ENCODE measurements around the gene MAD1L1.

DNA sequence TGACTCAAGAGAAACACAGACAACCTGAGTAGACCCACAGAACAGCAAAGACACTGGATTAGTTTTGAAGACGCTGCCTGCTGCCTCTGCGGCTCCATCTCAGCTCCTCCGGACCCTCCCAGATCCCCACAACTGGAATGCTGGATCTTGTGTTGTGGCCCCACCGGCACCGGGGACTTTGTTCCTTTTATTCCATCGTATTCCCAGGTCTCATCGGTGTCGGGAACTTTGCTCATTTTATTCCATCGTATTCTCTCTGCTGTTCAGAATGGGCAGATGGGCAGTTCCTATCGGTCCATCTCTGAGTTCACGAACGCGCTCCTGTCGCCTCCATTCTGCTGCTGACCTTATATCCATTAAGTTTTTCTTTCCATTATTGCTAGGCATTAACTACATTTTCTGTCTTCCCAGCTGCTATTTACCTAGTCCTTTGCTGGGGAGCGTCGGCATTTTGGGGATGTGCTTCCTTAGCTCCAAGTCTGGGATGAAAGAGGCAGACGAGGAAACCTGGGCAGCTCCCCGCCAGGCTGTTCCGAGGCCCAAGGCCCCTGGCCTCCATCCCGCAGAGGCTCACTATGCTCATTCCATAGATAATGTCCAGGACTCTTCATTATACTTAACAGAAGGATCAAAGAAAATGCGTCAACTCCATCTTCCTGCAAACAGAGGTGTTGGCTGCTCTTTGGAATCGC lies 192.4 kb downstream of the MAD1L1 start:
- TF ChIP-seq ZNF670 (tag by site-specific recombination; IDR thresholded peaks at IDR 0.05; ENCODE audit: low read depth), result no peak
- TF ChIP-seq, protein P1, sequence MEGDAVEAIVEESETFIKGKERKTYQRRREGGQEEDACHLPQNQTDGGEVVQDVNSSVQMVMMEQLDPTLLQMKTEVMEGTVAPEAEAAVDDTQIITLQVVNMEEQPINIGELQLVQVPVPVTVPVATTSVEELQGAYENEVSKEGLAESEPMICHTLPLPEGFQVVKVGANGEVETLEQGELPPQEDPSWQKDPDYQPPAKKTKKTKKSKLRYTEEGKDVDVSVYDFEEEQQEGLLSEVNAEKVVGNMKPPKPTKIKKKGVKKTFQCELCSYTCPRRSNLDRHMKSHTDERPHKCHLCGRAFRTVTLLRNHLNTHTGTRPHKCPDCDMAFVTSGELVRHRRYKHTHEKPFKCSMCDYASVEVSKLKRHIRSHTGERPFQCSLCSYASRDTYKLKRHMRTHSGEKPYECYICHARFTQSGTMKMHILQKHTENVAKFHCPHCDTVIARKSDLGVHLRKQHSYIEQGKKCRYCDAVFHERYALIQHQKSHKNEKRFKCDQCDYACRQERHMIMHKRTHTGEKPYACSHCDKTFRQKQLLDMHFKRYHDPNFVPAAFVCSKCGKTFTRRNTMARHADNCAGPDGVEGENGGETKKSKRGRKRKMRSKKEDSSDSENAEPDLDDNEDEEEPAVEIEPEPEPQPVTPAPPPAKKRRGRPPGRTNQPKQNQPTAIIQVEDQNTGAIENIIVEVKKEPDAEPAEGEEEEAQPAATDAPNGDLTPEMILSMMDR (tag by site-specific recombination; IDR thresholded peaks at IDR 0.05), result no peak
- TF ChIP-seq SP2 (tag by site-specific recombination; IDR thresholded peaks at IDR 0.05), result no peak
- no peak for TF ChIP-seq GLI4 (tag by site-specific recombination; IDR thresholded peaks at IDR 0.05)
- TF ChIP-seq ZNF174 (tag by site-specific recombination; IDR thresholded peaks at IDR 0.05), result no peak
- no peak for TF ChIP-seq MEIS1 (CRISPR knock-in tag; IDR thresholded peaks at IDR 0.05; ENCODE audit: borderline replicate concordance)
- TF ChIP-seq, protein P2, sequence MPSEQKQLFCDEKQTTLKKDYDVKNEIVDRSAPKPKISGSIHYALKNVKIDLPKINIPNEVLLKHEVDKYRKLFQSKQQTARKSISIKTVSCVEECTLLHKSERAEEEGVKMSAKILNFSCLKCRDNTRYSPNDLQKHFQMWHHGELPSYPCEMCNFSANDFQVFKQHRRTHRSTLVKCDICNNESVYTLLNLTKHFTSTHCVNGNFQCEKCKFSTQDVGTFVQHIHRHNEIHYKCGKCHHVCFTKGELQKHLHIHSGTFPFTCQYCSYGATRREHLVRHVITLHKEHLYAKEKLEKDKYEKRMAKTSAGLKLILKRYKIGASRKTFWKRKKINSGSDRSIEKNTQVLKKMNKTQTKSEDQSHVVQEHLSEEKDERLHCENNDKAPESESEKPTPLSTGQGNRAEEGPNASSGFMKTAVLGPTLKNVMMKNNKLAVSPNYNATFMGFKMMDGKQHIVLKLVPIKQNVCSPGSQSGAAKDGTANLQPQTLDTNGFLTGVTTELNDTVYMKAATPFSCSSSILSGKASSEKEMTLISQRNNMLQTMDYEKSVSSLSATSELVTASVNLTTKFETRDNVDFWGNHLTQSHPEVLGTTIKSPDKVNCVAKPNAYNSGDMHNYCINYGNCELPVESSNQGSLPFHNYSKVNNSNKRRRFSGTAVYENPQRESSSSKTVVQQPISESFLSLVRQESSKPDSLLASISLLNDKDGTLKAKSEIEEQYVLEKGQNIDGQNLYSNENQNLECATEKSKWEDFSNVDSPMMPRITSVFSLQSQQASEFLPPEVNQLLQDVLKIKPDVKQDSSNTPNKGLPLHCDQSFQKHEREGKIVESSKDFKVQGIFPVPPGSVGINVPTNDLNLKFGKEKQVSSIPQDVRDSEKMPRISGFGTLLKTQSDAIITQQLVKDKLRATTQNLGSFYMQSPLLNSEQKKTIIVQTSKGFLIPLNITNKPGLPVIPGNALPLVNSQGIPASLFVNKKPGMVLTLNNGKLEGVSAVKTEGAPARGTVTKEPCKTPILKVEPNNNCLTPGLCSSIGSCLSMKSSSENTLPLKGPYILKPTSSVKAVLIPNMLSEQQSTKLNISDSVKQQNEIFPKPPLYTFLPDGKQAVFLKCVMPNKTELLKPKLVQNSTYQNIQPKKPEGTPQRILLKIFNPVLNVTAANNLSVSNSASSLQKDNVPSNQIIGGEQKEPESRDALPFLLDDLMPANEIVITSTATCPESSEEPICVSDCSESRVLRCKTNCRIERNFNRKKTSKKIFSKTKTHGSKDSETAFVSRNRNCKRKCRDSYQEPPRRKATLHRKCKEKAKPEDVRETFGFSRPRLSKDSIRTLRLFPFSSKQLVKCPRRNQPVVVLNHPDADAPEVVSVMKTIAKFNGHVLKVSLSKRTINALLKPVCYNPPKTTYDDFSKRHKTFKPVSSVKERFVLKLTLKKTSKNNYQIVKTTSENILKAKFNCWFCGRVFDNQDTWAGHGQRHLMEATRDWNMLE (tag by site-specific recombination; conservative IDR thresholded peaks at IDR 0.05; ENCODE audit: low read depth), result no peak
- TF ChIP-seq ZNF76 (tag by site-specific recombination; IDR thresholded peaks at IDR 0.05; ENCODE audit: borderline replicate concordance, low read depth), result no peak
- TF ChIP-seq ZNF623 (tag by site-specific recombination; IDR thresholded peaks at IDR 0.05), result no peak
- no peak for TF ChIP-seq ZBTB20 (tag by site-specific recombination; IDR thresholded peaks at IDR 0.05)
- TF ChIP-seq ZNF311 (tag by site-specific recombination; IDR thresholded peaks at IDR 0.05; ENCODE audit: borderline replicate concordance), result no peak

Measured in HEK293 (cell line).